Activated CD4-positive, alpha-beta T cell treated with anti-CD3 and anti-CD28 coated beads, Interleukin-10, Interleukin-2, amounts not matched to agents 100 ng/mL and 50 ng/mL, durations not matched to agents 16 hours and 8 hours (primary cell): ENCODE results near the gene COQ4.
A peak's percentile ranks its signal among the peaks of the same experiment; 100 is the strongest.
"Not testable (repeated sequence)": the region's sequence is repeated elsewhere in the genome, so short reads cannot be mapped to it uniquely, and the experiment has no call there.

Experiments used
- DNase-seq: peaks from one replicate; pipeline ENCODE4 v3.0.0-alpha.2; 2020

The COQ4 gene

DNA sequence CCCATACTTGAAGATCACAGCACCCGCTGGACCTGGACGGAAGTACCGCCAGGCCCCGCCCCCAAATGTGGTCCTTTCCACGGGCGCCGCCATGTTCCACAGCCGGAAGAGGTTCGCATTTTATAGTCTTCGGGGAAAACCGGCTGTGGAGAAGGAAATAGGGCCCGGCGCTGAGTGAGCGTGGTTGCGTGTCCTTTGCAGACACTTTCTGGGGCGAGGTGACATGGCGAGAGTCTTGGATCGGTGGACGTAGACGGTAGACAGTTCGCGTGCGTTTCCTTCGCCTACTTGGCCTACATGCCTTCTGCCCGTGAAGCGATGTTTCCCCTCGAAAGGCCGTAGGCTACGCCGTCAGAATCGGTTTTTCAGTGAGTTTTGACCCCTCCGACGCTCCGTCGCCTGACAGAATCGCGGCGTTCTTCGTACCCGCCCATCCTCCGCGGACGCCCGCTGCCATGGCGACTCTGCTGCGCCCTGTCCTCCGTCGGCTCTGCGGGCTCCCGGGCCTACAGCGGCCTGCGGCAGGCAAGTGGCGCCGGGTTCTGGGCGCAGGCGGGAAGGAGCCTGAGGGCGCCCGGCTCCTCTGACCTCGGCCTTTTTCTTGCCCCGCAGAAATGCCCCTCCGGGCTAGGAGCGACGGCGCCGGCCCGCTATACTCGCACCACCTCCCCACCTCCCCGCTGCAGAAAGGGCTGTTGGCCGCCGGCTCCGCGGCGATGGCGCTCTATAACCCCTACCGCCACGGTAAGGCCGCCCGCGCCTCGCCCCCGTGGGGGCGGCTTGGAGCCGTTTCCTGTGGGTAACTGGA, at the start of gene COQ4, which contains the start of gene TRUB2:
Gene COQ4 (plus strand): TSS at position 436 of the 808 bp plus-strand sequence. CDS start 20 bp downstream, at position 456.
Gene TRUB2 (minus strand): TSS at position 44 of the 808 bp plus-strand sequence. CDS start 39 bp downstream, at position 5.
- DNase-seq, result peak; percentile 95

DNA sequence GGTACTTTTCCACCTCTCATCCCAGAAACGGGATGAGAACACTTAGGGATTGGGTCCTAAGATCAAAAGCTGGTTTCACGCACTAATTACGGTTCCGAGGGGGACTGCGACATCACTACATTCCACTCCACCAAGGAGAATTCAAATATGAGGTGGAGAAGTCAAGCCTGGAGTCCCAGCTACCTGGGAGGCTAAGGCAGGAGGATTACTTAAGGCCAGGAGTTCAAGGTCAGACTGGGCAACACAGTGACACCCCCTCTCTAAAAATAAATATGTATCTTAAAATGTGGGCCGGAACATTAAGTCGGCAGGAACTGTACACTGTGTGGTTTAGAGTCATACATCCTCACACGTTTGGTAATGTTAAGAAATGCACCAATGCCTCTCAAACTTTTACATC, 48.4 kb upstream of the COQ4 start:
- no peak for DNase-seq

DNA sequence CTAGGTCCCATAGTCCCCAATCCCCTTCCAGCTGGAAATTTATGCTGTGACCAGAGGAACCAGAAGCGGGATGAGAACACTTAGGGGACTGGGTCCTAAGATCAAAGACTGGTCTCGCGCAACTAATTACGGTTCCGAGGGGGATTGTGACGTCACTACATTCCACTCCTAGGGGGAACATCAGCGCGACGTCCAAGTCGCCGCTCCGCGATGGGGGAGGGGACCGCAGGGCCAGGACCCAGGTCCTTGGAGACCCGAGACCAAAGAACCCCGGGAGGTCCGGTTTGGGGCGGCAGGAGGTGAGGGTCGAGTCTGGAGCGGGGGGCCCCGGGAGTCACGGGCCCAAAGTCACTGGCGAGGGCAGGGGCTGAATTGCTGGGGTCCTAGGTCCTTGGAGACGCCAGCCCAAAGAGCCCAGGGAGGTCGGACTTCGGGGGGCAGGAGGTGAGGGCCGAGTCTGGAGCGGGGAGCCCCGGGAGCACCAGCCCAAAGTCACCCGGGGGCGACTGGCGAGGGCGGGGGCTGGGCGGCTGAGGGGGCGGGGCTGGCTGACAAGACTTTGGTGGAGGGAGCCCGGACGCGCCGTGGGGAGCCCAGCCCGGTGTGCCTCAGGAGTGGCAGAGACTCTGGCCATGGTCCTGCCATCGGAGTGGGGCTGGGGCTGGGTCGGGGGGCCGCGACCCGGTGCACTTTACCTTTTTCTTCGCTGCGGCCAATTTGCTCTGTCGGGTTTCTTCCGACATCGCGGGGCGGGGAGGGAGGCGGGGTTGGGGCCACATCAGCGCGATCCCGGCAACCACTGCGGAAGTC, 47.2 kb upstream of the COQ4 start, which contains the start of gene GOLGA2:
Gene GOLGA2 (minus strand): TSS at position 810 of the 810 bp plus-strand sequence. CDS start 31 bp downstream, at position 779.
- DNase-seq, result peak; percentile 13

DNA sequence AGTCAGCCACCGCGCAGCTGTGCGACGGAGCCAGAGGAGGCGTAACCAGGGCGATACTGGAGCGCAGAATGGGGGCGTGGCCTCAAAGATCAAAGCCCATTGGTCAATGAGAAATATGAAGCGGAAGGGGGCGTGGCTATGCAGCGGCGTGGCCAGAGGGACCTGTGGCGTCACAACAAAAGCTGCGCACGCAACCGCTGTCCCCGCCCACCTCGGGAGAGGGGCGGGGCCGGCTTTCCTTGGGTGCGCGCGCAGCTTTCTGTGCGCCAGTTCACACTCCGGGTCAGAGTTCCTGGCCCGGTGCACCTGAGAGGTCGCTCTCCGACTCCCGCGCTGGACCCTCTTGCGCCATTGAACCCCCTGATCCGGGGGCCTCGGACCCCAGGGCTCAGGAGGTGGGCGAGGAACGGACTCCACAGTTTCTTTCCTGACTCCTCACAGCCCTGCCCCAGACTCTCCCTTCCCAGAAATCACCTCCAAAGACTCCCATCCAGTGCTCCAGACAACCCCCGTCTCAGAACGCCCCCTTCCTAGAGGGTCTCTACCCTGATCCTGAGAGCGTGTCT, 46.5 kb upstream of the COQ4 start, which contains the start of gene SWI5:
Gene SWI5 (plus strand): TSS at position 269 of the 566 bp plus-strand sequence.
- DNase-seq, result peak; percentile 100

DNA sequence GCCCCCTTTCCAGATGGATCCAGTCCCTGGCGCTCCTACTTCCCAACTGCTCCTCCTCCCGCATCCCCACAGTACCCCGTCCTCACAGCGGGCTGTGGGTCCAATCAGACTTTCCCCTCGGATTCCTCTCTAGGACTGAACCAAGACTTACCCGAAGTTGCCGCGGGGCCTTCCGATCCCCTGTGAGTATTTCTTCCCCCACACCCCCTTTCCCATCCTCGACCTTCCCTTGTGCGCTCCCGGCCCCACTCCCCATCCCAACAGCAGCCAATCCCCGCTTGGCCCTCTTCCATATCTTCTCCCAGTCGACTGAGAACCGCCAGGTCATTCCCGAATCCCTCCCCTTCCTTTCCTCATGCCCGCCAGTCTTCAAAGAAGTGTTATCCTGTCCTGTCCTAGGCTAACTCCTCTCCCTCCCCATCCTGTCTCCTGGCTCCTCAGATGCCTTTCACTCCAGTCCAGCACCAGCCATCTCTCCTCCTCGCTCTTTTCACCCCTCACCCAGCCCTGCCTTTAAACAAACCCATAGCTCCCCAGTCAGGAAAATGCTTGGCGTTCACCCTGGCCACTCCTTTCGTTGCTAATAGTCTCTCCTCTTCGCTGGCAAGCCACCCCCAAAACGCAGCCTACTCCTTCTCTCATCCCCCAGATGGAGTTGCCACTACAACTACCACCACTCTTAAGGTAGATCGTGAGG, 45.9 kb upstream of the COQ4 start:
- no peak for DNase-seq

DNA sequence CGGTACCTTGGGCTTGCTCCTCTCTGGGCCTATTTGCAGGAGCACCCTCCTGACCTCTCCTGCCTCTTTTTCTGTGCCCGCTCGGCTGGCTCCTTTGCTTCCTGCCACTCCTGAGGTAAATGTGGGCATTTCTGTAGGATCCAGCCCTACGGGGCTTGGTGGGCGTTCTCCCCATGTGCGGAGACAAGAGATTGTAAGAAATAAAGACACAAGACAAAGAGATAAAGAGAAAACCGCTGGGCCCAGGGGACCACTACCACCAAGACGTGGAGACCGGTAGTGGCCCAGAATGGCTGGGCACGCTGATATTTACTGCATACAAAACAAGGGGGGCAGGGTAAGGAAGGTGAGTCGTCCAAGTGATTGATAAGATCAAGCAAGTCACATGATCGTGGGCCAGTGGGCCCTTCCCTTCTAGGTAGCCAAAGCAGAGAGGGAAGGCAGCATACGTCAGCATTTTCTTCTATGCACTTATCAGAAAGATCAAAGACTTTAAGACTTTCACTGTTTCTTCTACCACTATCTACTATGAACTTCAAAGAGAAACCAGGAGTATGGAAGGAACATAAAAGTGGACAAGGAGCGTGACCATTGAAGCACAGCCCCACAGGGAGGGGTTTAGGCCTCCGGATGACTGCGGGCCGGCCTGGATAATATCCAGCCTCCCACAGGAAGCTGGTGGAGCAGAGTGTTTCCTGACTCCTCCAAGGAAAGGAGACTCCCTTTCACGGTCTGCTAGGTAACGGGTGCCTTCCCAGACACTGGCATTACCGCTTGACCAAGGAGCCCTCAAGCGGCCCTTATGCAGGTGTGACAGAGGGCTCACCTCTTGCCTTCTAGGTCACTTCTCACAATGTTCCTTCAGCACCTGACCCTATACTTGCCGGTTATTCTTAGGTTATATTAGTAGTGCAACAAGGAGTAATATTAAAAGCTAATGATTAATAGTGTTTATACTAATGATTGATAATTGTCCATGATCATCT, 43.3 kb upstream of the COQ4 start:
- not testable (repeated sequence) for DNase-seq

DNA sequence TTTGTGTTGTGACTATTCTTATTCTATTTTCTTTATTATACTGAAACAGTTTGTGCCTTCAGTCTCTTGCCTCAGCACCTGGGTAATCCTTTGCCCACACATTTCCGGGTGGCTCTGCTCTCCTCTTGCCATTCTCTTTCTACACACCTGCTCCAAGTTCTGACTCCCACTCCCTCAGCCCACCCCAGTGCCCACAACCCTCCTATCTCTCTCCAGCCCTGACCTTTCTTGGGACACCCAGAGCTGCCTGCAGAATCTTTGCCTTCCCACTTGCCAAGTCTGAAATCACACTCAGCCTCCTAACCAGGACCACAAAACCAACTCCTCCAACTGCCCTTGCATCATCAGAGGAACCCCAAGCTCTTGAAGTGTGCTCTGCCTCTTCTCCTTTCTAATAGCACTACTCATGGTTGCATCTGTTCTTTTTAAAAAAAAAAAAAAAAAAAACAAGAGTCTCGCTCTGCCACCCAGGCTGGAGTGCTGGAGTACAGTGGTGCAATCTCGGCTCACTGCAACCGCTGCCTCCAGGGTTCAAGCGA, 42.5 kb upstream of the COQ4 start:
- DNase-seq, result no peak

DNA sequence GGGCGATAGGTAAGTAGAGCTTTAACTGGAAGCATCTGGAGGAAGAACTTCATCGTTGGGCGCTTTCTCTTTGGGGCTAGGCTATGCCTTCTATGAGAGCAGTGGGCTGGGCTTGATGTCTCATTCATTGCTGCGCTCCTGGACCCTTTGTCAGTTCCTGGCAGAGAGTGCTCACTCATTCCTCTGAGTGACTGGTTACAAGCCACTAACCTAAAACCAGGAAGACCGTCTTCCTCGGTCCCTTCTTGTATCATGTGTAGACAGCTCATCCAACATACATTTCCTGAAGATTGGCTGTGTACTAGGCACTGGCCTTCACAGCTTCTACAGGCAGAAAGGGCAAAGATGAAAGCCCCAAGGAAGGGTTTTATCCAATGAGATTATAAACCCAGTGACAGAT, 40.1 kb upstream of the COQ4 start:
- DNase-seq, result no peak

DNA sequence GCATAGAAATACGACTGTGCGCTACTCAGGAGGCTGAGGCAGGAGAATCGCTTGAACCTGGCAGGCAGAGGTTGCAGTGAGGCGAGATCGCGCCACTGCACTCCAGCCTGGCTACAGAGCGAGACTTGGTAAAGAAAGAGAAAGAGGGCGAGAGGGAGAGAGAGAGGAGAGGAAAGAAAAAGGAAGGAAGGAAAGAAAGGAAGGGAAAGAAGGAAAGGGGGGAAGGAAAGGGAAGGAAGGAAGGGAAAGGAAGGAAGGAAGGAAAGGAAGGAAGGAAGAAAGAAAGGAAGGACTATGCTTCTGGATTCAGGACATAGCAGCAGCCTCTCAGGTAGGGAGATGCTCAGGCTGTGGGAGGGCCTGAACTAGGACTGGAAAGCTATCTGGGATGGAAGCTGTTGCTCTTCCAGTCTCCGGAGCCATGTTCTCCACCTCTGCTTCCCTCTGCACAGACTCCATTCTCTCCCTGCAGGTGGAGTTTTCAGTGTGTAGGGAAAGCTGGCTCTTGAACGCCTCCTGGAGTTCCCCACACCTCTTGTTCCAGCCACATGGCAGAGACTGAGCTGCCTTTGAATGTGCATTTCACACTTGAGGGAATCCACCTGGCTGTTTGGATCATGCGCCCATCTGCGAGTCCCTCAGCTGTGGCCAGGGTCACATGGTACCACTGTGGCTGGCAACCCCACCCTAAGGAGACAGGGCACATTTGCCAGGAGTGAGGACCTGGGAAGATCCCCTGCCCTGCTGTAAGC, 37.4 kb upstream of the COQ4 start:
- no peak for DNase-seq

DNA sequence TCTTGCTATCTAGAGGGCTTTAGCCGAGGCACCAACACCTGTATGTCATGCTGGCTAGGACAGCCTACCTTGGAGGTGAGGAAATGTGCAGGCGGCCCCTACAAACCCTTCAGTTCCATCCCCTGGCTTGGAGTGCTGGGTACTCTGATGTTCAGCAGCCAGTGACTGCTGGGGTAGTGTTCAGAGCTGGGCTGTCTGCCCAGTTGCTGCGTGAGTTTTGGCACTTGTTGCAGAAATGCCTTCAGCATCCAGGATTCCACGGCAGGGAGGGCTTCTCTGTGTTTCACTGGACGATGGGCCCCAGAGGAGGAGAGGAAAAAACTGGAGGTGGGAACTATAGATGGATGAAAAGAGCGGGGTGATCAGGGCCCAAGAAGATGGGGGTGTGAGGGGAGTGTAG, 36.2 kb upstream of the COQ4 start:
- no peak for DNase-seq

DNA sequence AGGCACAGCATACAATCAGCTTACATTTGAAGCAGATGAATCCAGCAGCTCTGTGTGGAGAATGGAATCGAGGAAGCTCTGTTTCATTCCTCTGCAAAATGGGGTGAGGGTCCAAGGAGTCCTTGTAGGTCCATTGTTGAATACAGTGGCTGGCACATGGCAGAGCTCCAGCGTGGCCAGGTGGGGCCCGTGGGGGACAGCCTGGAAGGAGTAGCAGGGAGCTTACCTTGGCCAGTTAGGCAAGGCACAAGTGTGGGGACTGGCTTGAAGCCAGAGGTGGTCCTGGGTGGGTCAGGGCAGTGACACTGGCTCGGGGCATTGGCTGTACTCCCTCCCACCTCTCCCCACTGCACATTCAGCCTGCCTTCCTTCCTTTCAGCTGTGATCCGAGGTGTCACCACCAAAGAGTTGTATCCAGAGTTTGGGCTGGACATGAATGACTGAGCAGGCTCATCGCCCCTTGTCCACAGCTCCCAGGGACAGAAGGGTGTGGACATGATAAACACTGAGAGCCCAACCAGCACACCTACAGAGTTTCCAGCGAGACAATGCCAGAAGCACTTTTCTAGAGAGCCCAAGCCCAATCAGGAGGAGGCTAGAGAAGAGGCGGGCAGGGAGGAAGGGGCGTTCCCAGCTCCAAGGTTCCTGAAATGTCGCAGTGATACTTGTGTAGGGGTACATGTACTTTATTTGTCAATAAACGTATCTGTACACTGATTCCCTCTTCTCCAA, 34.2 kb upstream of the COQ4 start:
- DNase-seq, result no peak

DNA sequence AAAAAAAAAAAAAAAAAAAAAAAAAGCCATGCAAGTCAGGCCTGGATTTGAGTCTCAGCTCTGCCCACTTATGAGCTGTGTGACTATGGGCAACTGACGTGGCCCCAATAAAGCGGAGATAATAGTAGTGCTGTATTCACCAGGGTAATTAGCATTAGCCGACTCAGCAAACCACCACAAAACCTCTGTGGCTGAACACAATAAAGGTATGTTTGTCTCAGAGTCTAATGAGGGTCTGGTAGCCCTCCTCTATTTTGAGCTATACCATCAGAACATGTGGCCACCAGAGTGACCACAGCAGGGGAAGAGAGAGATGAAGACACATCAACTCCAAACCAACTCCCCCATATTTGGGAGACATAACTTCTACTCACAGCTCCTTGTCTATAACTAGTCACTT, 30.6 kb upstream of the COQ4 start:
- DNase-seq, result no peak

DNA sequence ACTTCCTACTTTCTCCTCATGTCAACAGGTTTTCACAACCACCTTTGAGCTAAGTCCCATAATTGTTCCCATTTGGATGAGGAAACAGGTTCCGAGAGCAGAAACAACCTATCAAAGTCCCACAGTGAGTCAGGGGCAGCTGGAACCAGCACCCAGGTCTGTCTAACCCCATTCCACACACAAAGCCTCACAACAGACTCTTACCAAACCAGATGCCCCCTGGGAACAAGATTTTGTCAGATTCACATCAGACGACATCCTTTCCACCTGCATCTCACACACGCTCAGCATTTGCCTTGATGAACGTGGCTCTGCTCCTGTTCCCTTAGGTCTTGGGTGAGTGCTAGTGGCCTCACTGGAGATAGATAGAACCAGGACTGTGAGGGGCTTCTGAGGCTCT, 29.5 kb upstream of the COQ4 start:
- DNase-seq, result no peak

DNA sequence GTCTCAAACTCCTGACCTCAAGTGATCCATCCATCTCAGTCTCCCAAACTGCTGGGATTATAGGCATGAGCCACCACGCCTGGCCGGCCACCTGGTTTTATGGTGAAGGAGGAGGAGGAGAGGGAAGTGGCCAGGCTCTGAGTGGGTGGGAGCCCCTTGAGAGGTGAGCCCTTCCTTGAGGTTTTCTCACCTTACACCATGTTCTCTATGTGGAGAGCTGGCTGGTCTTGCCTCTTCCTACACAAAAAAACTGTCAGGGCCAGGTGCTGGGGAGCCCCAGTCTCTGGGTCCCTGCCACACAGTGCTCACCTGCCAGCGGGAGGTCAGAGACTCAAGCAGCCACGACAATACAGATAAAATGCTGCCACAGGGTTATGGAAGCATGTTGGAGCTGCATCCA, 28.5 kb upstream of the COQ4 start:
- DNase-seq, result no peak

DNA sequence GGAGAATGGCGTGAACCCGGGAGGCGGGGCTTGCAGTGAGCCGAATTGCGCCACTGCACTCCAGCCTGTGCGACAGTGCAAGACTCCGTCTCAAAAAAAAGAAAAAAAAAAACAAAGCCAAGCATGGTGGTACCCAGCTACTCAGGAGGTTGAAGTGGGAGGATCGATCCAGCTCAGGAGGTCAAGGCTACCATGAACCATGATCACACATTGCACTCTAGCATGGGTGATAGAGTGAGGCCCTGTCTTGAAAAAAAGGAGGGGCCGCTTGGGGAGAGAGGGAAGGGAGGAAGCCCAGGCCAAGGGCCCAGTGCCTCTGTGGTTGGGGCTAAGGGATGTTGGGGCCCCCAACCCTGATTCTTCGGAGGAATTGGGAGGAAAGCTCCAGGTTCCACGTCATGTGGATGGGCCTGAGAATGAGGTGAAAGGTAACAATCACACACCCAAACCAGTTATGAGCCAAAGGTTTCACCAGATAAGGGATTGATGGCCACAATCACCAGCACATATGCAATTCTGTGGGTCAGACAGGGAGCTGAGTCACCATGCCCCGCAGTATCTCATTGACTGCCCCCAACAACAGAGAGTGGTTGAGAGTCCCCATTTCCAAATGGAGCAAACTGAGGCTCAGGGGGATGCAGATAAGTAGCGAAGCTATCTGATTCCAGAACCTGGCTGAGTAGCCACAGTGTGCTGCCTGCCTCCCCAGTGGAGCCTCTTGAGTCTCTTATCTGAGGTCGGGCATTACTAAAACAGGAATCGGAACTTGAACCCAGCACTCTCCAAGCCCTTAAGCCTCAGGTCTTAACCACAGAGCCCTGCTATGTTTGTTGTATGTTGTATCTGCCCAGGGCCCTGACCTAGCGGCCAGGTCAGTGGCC, 26.1 kb upstream of the COQ4 start:
- DNase-seq, result no peak

DNA sequence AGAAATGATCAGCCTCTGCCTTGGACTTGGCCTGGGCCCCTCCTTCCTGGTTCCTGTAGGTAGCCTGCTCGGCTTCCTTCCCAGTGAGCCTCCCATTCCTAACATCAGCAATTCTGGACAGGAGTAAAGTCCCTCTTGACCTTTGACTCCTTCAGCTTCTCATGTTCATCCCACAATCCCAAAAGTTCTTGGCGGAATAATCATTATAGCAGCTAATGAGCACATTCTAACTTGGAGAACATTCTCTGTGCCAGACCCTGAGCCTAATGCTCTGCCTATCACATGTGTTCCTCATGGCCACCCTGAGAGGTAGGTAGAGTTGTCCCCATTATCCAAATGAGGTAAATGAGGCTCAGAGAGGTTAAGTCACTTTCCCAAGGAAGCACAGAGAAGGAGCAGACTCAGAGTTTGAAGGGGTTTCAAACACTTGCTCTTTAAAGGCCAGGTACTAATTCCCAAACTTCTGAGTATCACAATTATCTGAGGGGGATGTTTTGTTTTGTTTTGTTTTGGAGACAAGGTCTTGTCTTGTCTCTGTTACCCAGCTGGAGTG, 25.3 kb upstream of the COQ4 start:
- DNase-seq, result no peak

DNA sequence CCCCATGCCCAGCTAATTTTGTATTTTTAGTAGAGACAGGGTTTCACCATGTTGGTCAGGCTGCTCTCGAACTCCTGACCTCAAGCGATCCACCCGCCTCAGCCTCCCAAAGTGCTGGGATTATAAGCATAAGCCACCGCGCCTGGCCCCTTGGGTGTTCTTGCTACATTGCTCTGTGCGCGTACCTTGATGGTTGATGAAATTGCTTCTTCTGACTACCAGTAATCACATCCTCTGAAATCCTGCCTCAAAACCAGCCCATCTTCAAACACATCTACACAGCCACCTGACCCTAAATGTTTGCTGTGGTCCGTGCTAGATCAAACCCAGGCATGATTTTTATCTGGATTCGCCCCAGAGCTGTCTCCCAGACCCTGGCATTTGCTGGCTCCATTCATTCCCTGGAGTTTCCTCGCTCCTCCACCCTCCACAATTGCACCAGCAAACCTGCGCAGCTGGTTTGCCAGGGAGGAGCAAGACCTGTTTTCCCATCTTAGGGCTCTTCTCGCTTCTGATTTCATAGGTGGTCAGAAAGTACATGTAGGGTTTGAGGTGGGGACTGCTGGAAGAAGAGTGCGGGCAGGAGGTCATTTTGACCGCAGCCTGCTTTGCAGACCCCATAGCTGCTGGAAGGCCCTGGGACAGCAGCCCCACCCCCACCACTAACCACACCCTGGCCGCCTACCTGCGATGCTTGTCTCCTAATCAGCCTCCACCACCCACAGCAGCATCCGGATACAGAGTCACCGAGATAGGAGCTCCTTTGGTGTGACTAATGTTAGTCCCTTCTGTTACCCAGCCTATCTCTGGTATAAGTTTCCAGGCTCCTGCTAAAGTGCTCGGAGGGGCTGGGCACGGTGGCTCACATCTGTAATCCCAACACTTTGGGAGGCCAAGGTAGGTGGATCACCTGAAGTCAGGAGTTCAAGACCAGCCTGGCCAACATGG, 23.8 kb upstream of the COQ4 start:
- DNase-seq, result no peak
